ENCODE measurements around the gene APLNR. TPM values are rescaled to one million over a fixed set of nuclear protein-coding genes. Genes with fewer than 3 reads are reported as not detected.

The APLNR gene
- total and polyA plus RNA-seq, 2 donors (not counting 1 experiment from before 2014, with no cell fraction given): not detected

DNA sequence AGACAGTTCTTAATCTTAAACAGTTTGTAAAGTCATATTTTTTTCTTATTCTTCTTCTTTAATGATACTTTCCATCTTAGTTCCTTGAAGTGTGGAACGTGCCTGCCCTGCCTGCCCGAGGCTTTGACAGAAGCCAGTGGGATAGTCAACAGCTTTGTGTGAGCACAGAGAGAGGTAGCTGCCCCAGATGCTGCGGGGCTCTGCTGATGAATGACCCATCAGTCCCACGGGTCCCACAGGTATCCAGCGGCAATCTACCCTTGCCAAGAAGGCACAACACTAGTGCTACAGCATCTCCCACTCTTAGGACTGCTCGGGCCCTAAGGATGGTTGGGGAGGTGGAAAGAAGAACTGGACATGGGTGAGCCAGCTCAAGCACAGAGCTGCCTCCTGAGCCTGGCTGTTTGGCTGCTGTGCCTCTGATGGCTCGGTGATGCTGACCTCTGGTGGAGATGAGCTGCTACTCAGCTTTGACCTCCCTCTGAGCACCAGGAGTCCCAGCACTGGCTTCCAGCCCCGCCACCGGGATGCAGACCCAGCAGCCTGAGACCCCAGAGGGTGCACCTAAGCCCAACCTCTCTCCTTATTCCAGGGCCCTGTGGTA is 11.8 kb upstream of the APLNR start:
- intact Hi-C loops (cut with micrococcal nuclease): no loop called here
- 24% methylated on average over 6 of the region's 9 CpGs for WGBS (ENCODE audit: insufficient coverage)
- no peak overlapping the region for H2AFZ ChIP-seq (ENCODE audit: insufficient read depth, low read depth, low read length, poor library complexity, severe bottlenecking)
- no peak overlapping the region for H3K4me3 ChIP-seq (ENCODE audit: control extremely low read depth in 1 of 5, extremely low read depth in 1 of 5, insufficient read depth in 1 of 5, low read depth in 2 of 5, low read length in 4 of 5)
- Mint-ChIP-seq H3K27me3 (peaks cover 31% of the 10 kb centered on the region), H3K4me1 (peaks cover 7% of the 10 kb centered on the region), H3K27ac (no peak overlapping the region), H3K4me3 (no peak overlapping the region), H3K9me3 (ENCODE audit: insufficient read depth) (no peaks in the 10 kb centered on the region)
- peaks cover 0 to 24% (median 3%) of the 10 kb centered on the region in 4 experiments for H3K27me3 ChIP-seq (replicated peaks in 1 of 4; ENCODE audit: control extremely low read depth in 1 of 4, control insufficient read depth in 3 of 4, insufficient read depth in 4 of 4, low read length in 3 of 4)
- H3K36me3 ChIP-seq (replicated peaks in 1 of 2; ENCODE audit: control extremely low read depth in 1 of 2, control insufficient read depth in 1 of 2, extremely low read depth in 1 of 2, insufficient read depth in 2 of 2, low read length in 1 of 2): no peaks in the 10 kb centered on the region
- no peak for TF ChIP-seq EZH2 (IDR thresholded peaks at IDR 0.05; ENCODE audit: borderline replicate concordance, insufficient read depth, low read depth, low read length, poor library complexity, severe bottlenecking)
- TF ChIP-seq CTCF (IDR thresholded peaks at IDR 0.05): no peak
- H3K9me3 ChIP-seq (ENCODE audit: control extremely low read depth in 1 of 3, control insufficient read depth in 2 of 3, insufficient read depth in 1 of 3, low read length in 2 of 3): peaks cover 0 to 7% (median 0%) of the 10 kb centered on the region in 3 donors
- H3K4me2 ChIP-seq (replicated peaks; ENCODE audit: low read depth, low read length, poor library complexity, severe bottlenecking): no peak overlapping the region
- H3K27ac ChIP-seq (ENCODE audit: low read length in 2 of 2): no peak overlapping the region
- H3K79me2 ChIP-seq (ENCODE audit: control insufficient read depth, insufficient read depth, low read length): no peaks in the 10 kb centered on the region
- ChIA-PET POLR2A (no interaction called here), CTCF (interaction anchor here (0.7 to 2.3 kb wide), 11 partner anchors 8 to 1138 kb away, joined by 3 to 17 read pairs (median 3); no protein-coding TSS in a partner anchor)
- ATAC-seq (ENCODE audit: low read depth): no peak
- no peak for DNase-seq
- peaks cover 0 to 4% of the 10 kb centered on the region in 2 donors for H3K4me1 ChIP-seq (ENCODE audit: control insufficient read depth in 2 of 2, insufficient read depth in 2 of 2, low read length in 2 of 2)
- no peaks in the 10 kb centered on the region for H4K20me1 ChIP-seq (ENCODE audit: control insufficient read depth, insufficient read depth, low read length, poor library complexity, severe bottlenecking)
- no peak overlapping the region for H3K9ac ChIP-seq (ENCODE audit: low read length)

DNA sequence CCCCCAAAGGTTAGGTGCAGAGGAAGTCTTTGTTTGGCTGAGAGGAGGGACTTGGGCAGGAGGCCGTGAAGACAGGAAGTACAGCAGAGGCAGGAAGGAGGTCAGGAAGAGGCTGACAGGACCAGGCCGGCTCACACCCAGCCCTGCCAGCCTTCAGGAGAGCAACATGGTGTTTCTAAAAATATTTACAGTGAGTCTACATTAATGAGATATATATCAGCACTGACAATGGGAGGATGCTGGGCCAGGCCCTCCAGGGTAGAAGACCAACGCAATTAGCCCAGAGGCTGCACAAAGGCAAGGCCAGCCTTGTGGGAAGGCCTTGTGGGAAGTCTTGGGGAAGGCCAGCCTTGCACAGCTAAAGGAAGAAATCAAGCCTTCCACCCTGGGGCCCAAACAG is 7.9 kb upstream of the APLNR start:
- no peak overlapping the region for H3K4me3 ChIP-seq (ENCODE audit: control extremely low read depth in 1 of 5, extremely low read depth in 1 of 5, insufficient read depth in 1 of 5, low read depth in 2 of 5, low read length in 4 of 5)
- H3K4me1 Mint-ChIP-seq: peaks cover 7% of the 10 kb centered on the region
- peaks cover 16% of the 10 kb centered on the region for H3K27me3 Mint-ChIP-seq
- H3K4me2 ChIP-seq (replicated peaks; ENCODE audit: low read depth, low read length, poor library complexity, severe bottlenecking): peak overlapping the region; percentile 15
- no peaks in the 10 kb centered on the region for H3K9me3 Mint-ChIP-seq (ENCODE audit: insufficient read depth)
- H3K79me2 ChIP-seq (ENCODE audit: control insufficient read depth, insufficient read depth, low read length): no peaks in the 10 kb centered on the region
- ATAC-seq (ENCODE audit: low read depth) (no peak), DNase-seq (no peak)
- peaks cover 0 to 2% (median 0%) of the 10 kb centered on the region in 4 experiments for H3K27me3 ChIP-seq (replicated peaks in 1 of 4; ENCODE audit: control extremely low read depth in 1 of 4, control insufficient read depth in 3 of 4, insufficient read depth in 4 of 4, low read length in 3 of 4)
- H3K9me3 ChIP-seq (ENCODE audit: control extremely low read depth in 1 of 3, control insufficient read depth in 2 of 3, insufficient read depth in 1 of 3, low read length in 2 of 3): peaks cover 0 to 7% (median 0%) of the 10 kb centered on the region in 3 donors
- H3K9ac ChIP-seq (ENCODE audit: low read length): no peak overlapping the region
- CTCF ChIA-PET: no interaction called here
- POLR2A ChIA-PET: no interaction called here
- H3K4me3 Mint-ChIP-seq: no peak overlapping the region
- H3K4me1 ChIP-seq (ENCODE audit: control insufficient read depth in 2 of 2, insufficient read depth in 2 of 2, low read length in 2 of 2): peaks cover 0 to 4% of the 10 kb centered on the region in 2 donors
- intact Hi-C loops (cut with micrococcal nuclease): no loop called here
- WGBS (ENCODE audit: insufficient coverage): 44% methylated on average over 2 of the region's 3 CpGs
- H3K27ac Mint-ChIP-seq: no peak overlapping the region
- H4K20me1 ChIP-seq (ENCODE audit: control insufficient read depth, insufficient read depth, low read length, poor library complexity, severe bottlenecking): no peaks in the 10 kb centered on the region
- no peak overlapping the region for H3K27ac ChIP-seq (ENCODE audit: low read length in 2 of 2)
- TF ChIP-seq EZH2 (IDR thresholded peaks at IDR 0.05; ENCODE audit: borderline replicate concordance, insufficient read depth, low read depth, low read length, poor library complexity, severe bottlenecking): no peak
- H2AFZ ChIP-seq (ENCODE audit: insufficient read depth, low read depth, low read length, poor library complexity, severe bottlenecking): peak overlapping the region; percentile 56
- no peaks in the 10 kb centered on the region for H3K36me3 ChIP-seq (replicated peaks in 1 of 2; ENCODE audit: control extremely low read depth in 1 of 2, control insufficient read depth in 1 of 2, extremely low read depth in 1 of 2, insufficient read depth in 2 of 2, low read length in 1 of 2)
